HepG2 (cell line): ENCODE measurements around the gene DHRS4L2. TPM values are rescaled to one million over a fixed set of nuclear protein-coding genes. Genes with fewer than 3 reads are reported as not detected.
"Not testable (repeated sequence)": the region's sequence is repeated elsewhere in the genome, so short reads cannot be mapped to it uniquely, and the experiment has no call there.

ENCODE experiments used
- AHDC1 ChIP-seq: sonication (generic); formaldehyde crosslinking; IDR thresholded peaks from 2 replicates; pipeline ENCODE4 v1.5.1; 2020; ENCODE audit warnings: mild to moderate bottlenecking, missing genetic modification reagents, borderline replicate concordance
- ARID2 ChIP-seq: sonication (generic); formaldehyde crosslinking; IDR thresholded peaks from 2 replicates; pipeline ENCODE4 v1.8.1; 2022; ENCODE audit warnings: mild to moderate bottlenecking, missing genetic modification reagents, borderline replicate concordance
- ARNTL ChIP-seq: sonication (generic); formaldehyde crosslinking; IDR thresholded peaks from 2 replicates; pipeline ENCODE4 v1.4.0; 2020; ENCODE audit warnings: mild to moderate bottlenecking, missing genetic modification reagents
- ATF5 ChIP-seq: sonication (generic); formaldehyde crosslinking; IDR thresholded peaks from 2 replicates; pipeline ENCODE4 v1.4.0; 2020; ENCODE audit warnings: mild to moderate bottlenecking, low read depth, missing genetic modification reagents
- DMTF1 ChIP-seq: sonication (generic); formaldehyde crosslinking; IDR thresholded peaks from 2 replicates; pipeline ENCODE4 v1.4.0; 2020; ENCODE audit warnings: mild to moderate bottlenecking, missing genetic modification reagents
- FOXA3 ChIP-seq: IDR thresholded peaks from 2 replicates; pipeline ENCODE4 v1.6.1; 2016; ENCODE audit warnings: missing genetic modification reagents, missing compliant biosample characterization
- HNF4A ChIP-seq: sonication (generic); formaldehyde crosslinking; IDR thresholded peaks from 2 replicates; pipeline ENCODE4 v1.4.0; 2020; ENCODE audit warnings: missing genetic modification reagents
- IRF2 ChIP-seq: IDR thresholded peaks from 2 replicates; pipeline ENCODE4 v1.6.1; 2018; ENCODE audit warnings: missing genetic modification reagents, missing compliant biosample characterization
- JUN ChIP-seq: sonication (generic); formaldehyde crosslinking; IDR thresholded peaks from 2 replicates; pipeline ENCODE4 v1.4.0; 2020; ENCODE audit warnings: mild to moderate bottlenecking, missing genetic modification reagents
- MAZ ChIP-seq, 2 experiments: sonication (generic) in 1 of 2; formaldehyde crosslinking in 1 of 2; IDR thresholded peaks; 2 replicates each; pipeline versions ENCODE4 v1.5.0 to v1.6.1; 2012 to 2020; ENCODE audit warnings: low read depth in 2 of 2, mild to moderate bottlenecking in 2 of 2, borderline replicate concordance in 1 of 2, improper control_type of control experiment in 1 of 2, low read length in 1 of 2, missing genetic modification reagents in 1 of 2, moderate library complexity in 1 of 2
- NR2C2 ChIP-seq: sonication (generic); formaldehyde crosslinking; IDR thresholded peaks from 2 replicates; pipeline ENCODE4 v1.4.0; 2020; ENCODE audit warnings: missing genetic modification reagents, mild to moderate bottlenecking, moderate library complexity, borderline replicate concordance
- NR2F1 ChIP-seq, 2 experiments: fragments of 450-650 bp in 1 of 2; formaldehyde crosslinking in 1 of 2; IDR thresholded peaks; 2 replicates each; pipeline versions ENCODE4 v1.5.0 to v1.6.1; 2016 to 2020; ENCODE audit warnings: mild to moderate bottlenecking in 1 of 2, missing compliant biosample characterization in 1 of 2, missing genetic modification reagents in 1 of 2, moderate library complexity in 1 of 2
- SAP130 ChIP-seq: IDR thresholded peaks from 2 replicates; pipeline ENCODE4 v1.6.1; 2016; ENCODE audit warnings: low read depth
- XBP1 ChIP-seq: sonication (generic); formaldehyde crosslinking; IDR thresholded peaks from 2 replicates; pipeline ENCODE4 v1.5.0; 2020; ENCODE audit warnings: missing genetic modification reagents
- ZNF292 ChIP-seq: sonication (generic); formaldehyde crosslinking; IDR thresholded peaks from 2 replicates; pipeline ENCODE4 v1.8.1; 2022; ENCODE audit warnings: mild to moderate bottlenecking, low read depth, missing genetic modification reagents, borderline replicate concordance
- ZNF766 ChIP-seq: sonication (generic); formaldehyde crosslinking; IDR thresholded peaks from 2 replicates; pipeline ENCODE4 v1.5.0; 2020; ENCODE audit warnings: missing genetic modification reagents, borderline replicate concordance
- ZNF781 ChIP-seq: sonication (generic); formaldehyde crosslinking; IDR thresholded peaks from 2 replicates; pipeline ENCODE4 v1.5.1; 2020; ENCODE audit warnings: borderline replicate concordance, mild to moderate bottlenecking, missing genetic modification reagents; ENCODE audit errors: not compliant biosample characterization
- polyA plus RNA-seq, 8 experiments: library from polyadenylated mRNA; depleted of rRNA in 3 of 8; stranded (reverse) in 7 of 8; unstranded in 1 of 8; fragments of >200 nt; fragmentation: Illumina TruSeq in 4 of 8; extraction: Trizol in 4 of 8; gene quantifications; 2 replicates each; pipeline versions ENCODE4 v1.2.1 to v1.2.3, GENCODE V29; 2011 to 2016; ENCODE audit warnings: low read depth in 4 of 8, missing spikeins in 1 of 8, mixed read lengths in 1 of 8; ENCODE audit not compliant: insufficient read depth in 1 of 8
- total RNA-seq, 5 experiments: library from RNA; depleted of rRNA; stranded (reverse); fragments of >200 nt; fragmentation: Illumina TruSeq; extraction: Trizol; gene quantifications; 2 replicates each; pipeline ENCODE4 v1.2.3, GENCODE V29; 2016; ENCODE audit warnings: low read depth in 1 of 5
- TF ChIP-seq, protein P1 (sequence below): IDR thresholded peaks from 2 replicates; pipeline ENCODE4 v1.6.1; 2018; ENCODE audit warnings: missing genetic modification reagents

DHRS4L2 gene
- total and polyA plus RNA-seq, 2 of the 13 experiments (the other 11 are each of a cell fraction or from before 2014, with no cell fraction given) = 24.7 to 38.2 TPM

DNA sequence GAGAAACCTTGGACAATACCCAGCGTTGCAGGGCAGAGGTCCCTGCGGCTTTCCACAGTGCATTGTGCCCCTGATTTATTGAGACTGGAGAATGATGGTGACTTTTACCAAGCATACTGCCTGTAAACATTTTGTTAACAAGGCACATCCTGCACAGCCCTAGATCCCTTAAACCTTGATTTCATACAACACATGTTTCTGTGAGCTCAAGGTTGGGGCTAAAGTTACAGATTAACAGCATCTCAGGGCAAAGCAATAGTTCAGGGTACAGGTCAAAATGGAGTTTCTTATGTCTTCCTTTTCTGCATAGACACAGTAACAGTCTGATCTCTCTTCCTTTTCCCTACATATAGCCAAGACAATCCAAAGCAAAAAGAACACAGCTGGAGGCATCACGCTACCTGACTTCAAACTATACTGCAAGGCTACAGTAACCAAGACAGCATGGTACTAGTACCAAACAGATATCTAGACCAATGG, 36.2 kb downstream of the DHRS4L2 start (continued):
- TF ChIP-seq AHDC1 (CRISPR knock-in tag) (peak; percentile 70; the same call in 1 of the 2 replicates), SAP130 (CRISPR knock-in tag) (peak; percentile 30; the same call in 1 of the 2 replicates), MAZ (CRISPR knock-in tag; IDR thresholded peaks at IDR 0.05; ENCODE audit: low read depth) (peak; percentile 38; the same call in 1 of the 2 replicates), JUN (CRISPR knock-in tag) (peak; percentile 50; the same call in 1 of the 2 replicates), IRF2 (peak; percentile 25; the same call in 1 of the 2 replicates), XBP1 (0 out of 2 replicates have a peak, but pooled peaks have one; percentile 65), NR2F1 (CRISPR knock-in tag; IDR thresholded peaks at IDR 0.05) (0 out of 4 replicates have a peak, but pooled peaks of 1 of the 2 experiments have one; percentile 6), FOXA3 (0 out of 2 replicates have a peak, but pooled peaks have one; percentile 33), ZNF781 (CRISPR knock-in tag) (peak; percentile 57), ATF5 (CRISPR knock-in tag) (0 out of 2 replicates have a peak, but pooled peaks have one; percentile 22), ARID2 (CRISPR knock-in tag) (0 out of 2 replicates have a peak, but pooled peaks have one; percentile 25), DMTF1 (CRISPR knock-in tag) (0 out of 2 replicates have a peak, but pooled peaks have one; percentile 54), ZNF292 (CRISPR knock-in tag) (peak; percentile 34; the same call in 1 of the 2 replicates), NR2C2 (CRISPR knock-in tag) (peak; percentile 39; the same call in 1 of the 2 replicates), ZNF766 (CRISPR knock-in tag) (0 out of 2 replicates have a peak, but pooled peaks have one; percentile 43), ARNTL (0 out of 2 replicates have a peak, but pooled peaks have one; percentile 37), HNF4A (CRISPR knock-in tag) (peak; percentile 87)
- TF ChIP-seq MAZ (IDR thresholded peaks at IDR 0.05; ENCODE audit: borderline replicate concordance, low read depth, low read length) = not testable (repeated sequence)
- TF ChIP-seq, protein P1, sequence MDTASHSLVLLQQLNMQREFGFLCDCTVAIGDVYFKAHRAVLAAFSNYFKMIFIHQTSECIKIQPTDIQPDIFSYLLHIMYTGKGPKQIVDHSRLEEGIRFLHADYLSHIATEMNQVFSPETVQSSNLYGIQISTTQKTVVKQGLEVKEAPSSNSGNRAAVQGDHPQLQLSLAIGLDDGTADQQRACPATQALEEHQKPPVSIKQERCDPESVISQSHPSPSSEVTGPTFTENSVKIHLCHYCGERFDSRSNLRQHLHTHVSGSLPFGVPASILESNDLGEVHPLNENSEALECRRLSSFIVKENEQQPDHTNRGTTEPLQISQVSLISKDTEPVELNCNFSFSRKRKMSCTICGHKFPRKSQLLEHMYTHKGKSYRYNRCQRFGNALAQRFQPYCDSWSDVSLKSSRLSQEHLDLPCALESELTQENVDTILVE (CRISPR knock-in tag) = 0 out of 2 replicates have a peak, but pooled peaks have one; percentile 28
